ENCODE data around the gene RPS15A.
"Not testable (repeated sequence)": the region's sequence is repeated elsewhere in the genome, so short reads cannot be mapped to it uniquely, and the experiment has no call there.

Gene RPS15A

GRCh38 chr16:18783430-18784341 is 6.4 kb downstream of the RPS15A start:
- TF ChIP-seq GATA1 (IDR thresholded peaks at IDR 0.05; ENCODE audit: low read depth, low read length): no peak
- no peak for TF ChIP-seq POLR2A (IDR thresholded peaks at IDR 0.05; ENCODE audit: low read length)
- DNase-seq: no peak

GRCh38 chr16:18782697-18783429 is 7.3 kb downstream of the RPS15A start:
- TF ChIP-seq POLR2A (IDR thresholded peaks at IDR 0.05; ENCODE audit: low read length) (no peak), GATA1 (IDR thresholded peaks at IDR 0.05; ENCODE audit: low read depth, low read length) (no peak)
- DNase-seq: no peak

GRCh38 chr16:18781232-18781631 is 8.9 kb downstream of the RPS15A start:
- DNase-seq: not testable (repeated sequence)

GRCh38 chr16:18780460-18781026 is 9.6 kb downstream of the RPS15A start:
- DNase-seq: not testable (repeated sequence)

- DNase-seq: not testable (repeated sequence)
These were observed 12.5 kb downstream of the RPS15A start for GRCh38 chr16:18777664-18778063.

- not testable (repeated sequence) for DNase-seq
These were observed 13.8 kb downstream of the RPS15A start for GRCh38 chr16:18776334-18776733.

GRCh38 chr16:18774651-18775050 is 15.5 kb downstream of the RPS15A start:
- not testable (repeated sequence) for DNase-seq

GRCh38 chr16:18772171-18772570 is 18.0 kb downstream of the RPS15A start:
- DNase-seq: not testable (repeated sequence)

GRCh38 chr16:18770336-18770962 is 19.7 kb downstream of the RPS15A start:
- DNase-seq: not testable (repeated sequence)

- DNase-seq: not testable (repeated sequence)
These were observed 22.9 kb downstream of the RPS15A start for GRCh38 chr16:18767217-18767616.

- not testable (repeated sequence) for DNase-seq
These were observed 27.4 kb downstream of the RPS15A start for GRCh38 chr16:18762713-18763112.

GRCh38 chr16:18759598-18760520 is 30.3 kb downstream of the RPS15A start:
- DNase-seq: peak; percentile 63 to 79

GRCh38 chr16:18757960-18758660 is 32.0 kb downstream of the RPS15A start:
- DNase-seq: not testable (repeated sequence)

- not testable (repeated sequence) for DNase-seq
These were observed 33.5 kb downstream of the RPS15A start for GRCh38 chr16:18756639-18757038.

GRCh38 chr16:18742870-18743269 is 47.3 kb downstream of the RPS15A start:
- not testable (repeated sequence) for DNase-seq

- not testable (repeated sequence) for DNase-seq
These were observed 50.1 kb downstream of the RPS15A start for GRCh38 chr16:18740027-18740426.

- not testable (repeated sequence) for DNase-seq
These were observed 51.4 kb downstream of the RPS15A start for GRCh38 chr16:18738768-18739167.

- not testable (repeated sequence) for DNase-seq
These were observed 55.9 kb downstream of the RPS15A start for GRCh38 chr16:18734279-18734678.
